HG03095 (cell line): ENCODE measurements around the gene SFXN5.

Experiments used
- ATAC-seq: cut with Tn5 transposase; IDR thresholded peaks from one replicate; pipeline ENCODE4 v1.9.1; 2021; ENCODE audit warnings: moderate library complexity; ENCODE audit not compliant: unreplicated experiment

Gene SFXN5

DNA sequence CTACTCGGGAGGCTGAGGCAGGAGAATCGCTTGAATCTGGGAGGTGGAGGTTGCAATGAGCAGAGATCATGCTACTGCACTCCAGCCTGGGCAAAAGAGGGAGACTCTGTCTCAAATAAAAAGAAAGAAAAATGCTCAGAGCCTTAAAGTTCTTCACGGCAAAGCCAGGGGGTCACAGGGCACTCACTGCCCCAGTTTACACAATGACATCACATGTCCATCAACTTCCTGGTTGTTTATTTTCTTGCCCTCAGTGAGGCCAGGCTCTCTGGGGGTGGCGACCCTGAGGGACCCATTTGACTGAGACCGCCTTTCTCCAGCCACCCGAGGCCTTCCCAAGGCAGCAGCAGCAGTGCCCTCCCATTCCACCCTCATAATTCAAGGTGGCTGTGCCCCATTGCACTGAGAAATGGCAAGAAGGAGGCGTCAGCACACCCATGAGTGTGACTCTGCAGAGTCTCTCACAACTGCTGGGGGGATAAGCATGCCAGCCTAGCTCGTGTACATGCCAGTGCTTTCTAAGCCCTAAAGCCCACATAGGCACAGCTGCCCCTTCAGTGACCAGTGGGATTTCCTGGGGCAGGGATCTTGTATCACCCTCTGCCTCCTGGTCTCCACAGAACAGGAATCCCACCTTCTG is 50.0 kb downstream of the SFXN5 start:
- ATAC-seq = no peak

DNA sequence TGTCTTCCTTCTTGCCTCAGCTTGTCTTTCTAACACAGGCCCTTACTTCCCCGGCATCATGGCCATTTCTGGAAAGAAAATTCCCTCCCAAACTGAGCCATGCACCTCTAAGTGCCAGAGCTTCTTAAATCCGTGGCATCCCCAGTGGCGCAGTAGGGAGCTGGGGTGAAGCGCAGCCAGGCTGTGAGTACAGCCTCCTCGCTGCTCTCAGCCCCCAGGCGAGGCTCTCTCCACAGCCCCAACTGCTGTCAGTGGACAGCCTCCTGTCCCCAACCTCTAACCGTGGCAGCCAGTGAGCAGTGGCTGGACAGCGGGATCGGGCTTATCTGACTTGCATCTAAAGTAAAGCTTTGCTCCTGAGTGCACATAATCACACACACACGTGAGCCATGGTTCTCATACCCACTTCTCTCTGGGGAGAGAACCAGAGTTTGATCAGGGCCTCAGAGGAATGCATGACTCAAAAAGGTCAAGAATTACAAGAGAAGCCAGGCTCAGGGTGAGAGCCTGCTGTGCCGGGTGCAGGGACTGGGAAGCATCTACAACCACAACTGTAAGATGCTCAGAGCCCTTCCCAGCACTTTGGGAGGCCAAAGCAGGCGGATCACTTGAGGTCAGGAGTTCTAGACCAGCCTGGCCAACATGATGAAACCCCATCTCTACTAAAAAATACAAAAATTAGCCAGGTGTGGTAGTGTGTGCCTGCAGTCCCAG is 50.7 kb downstream of the SFXN5 start:
- no peak for ATAC-seq

DNA sequence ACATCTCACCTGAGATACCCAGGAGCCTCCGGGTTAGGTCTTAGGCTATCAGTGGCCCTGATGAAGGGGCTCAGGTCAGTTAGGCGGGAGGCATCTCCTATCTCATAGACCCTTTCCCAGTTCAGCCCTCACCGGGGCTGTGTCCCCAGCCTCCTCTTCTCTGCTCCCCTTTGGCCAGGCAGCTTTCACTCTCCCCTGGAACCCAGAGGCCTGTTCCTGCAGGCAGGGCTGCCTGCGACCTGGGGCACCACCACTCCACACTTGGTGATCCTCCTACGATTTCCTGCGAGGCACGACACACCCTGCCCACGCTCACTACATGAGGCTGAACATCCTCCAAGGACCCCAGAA is 51.2 kb downstream of the SFXN5 start:
- ATAC-seq = no peak

DNA sequence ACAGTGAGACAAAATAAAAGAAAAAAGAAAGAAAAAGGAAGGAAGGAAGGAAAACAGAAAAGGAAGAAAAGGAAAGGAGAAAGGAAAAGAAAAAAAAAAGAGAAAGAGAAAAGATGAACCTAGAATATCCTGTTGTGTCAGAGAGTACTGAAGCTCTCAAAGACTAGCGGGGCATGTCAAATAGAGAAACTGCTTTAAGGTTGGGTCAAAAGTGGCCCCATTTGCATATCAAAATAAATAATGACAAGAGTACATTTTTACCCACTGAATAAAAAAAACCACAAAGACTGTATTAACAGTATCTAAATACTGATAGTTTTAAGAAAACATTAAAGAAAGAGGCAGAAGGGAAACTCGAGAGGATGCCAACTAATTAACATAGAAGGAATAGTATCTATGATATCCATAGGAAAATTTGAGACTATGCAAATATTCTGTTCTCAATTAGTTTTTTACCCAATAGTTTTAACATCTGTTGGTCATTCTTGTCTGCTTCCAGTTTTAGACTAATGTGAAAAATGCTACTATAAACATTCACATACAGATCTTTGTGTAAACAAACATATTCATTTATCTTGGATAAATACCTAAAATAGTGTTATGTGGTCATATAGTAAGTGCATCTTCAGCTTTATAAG is 53.2 kb downstream of the SFXN5 start:
- no peak for ATAC-seq

DNA sequence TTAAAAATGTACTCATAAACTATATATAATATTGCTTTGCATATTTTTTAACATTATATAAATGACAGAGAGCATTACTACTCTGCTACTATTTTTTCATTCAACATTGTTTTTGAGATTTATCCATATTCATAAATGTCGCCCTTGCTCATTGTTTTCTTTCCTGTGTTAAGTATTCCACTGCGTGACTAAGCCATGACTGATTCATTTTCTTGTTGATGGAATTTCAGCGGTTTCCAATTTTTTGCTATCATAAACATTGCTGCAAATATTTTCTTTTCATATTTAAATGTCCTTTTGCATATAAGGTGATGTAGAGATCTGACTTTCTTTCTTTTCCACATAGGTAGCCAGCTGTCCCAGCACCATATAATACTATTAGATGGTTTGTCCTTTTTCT is 57.6 kb downstream of the SFXN5 start:
- ATAC-seq = no peak

DNA sequence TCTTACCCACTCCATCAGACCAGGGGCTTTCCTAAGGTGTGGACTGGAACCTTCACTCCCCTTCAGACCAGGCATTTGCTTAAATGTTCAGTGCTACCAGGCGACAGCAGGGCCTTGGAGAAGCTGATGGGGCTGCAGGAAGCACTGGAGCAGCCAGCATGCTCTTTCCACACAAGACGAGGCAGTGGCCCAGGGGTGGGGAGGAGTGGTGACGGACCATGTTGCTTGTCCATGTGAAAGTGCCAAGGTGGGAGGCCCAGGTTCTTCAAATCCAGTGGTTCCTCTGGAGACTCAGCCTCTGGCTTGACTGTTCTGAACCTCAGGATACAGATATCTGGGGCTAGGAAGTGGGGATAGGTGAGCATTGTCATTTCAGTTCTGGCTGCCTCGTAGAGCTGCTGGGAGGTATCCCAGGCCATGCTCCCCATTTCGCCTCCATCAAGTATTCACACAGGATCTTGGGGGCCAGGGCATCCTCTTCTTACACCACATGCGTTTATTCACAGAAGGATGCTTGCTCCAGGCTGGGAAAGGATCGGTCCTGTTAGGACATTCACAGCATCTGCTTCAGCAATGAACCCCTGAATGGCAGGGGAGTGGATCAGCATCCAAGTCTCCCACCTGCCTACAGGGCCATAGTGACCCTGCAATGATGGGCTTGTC is 62.2 kb downstream of the SFXN5 start:
- ATAC-seq = no peak

DNA sequence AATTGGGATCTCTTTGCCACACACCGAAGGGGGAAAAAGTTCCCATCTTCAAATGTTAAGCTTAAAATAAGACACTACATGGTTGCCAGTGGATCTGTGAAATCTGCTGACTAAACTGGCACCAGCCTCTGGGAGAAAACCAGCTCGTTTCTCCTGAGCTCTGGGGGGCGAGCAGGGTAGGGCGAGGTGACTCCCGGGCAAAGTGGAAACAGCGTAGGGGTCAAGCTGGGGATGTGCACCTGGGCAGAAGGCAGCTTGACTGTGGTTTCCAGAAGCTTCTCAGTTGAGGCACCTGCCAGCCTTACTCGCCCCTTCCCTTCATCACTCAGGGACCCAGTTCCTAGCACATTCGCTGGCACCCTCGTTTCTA is 62.8 kb downstream of the SFXN5 start:
- no peak for ATAC-seq

DNA sequence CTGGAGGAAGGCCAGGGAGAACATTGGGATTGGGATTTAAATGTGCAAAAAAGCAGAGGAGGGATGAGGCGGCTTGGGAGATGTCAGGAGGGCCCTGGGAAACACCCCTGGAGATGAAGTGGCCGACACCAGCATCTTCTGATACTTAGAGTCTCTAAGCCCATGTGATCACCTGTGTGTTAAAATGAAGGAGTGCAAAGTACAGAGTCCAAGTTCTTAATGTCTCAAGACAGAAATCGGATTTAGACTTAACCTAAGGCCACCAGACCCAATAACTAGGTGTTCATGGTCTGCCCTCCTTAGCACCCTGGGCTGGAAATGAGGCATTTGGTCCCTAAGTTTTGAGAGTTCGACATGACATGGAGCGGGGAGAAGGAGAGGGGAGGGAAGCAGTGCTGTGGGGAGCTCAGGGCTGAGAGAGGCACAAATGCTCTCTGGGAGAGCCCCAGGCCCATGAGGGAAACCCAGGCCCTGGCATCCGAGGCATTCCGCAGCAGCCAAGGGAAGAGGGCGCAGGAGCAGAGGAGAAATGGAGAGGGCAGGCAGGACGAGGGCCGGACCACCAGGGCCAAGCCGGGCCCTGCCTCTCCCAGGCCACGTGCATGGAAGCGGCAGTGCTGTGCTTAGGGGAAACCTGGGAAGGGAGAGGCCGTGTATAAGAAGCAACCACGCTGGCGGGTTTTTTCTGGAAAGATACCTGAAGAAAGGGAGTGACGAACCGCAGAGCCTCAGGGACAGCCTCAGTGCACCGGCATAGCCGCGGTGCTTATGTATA is 63.3 kb downstream of the SFXN5 start:
- ATAC-seq = no peak

DNA sequence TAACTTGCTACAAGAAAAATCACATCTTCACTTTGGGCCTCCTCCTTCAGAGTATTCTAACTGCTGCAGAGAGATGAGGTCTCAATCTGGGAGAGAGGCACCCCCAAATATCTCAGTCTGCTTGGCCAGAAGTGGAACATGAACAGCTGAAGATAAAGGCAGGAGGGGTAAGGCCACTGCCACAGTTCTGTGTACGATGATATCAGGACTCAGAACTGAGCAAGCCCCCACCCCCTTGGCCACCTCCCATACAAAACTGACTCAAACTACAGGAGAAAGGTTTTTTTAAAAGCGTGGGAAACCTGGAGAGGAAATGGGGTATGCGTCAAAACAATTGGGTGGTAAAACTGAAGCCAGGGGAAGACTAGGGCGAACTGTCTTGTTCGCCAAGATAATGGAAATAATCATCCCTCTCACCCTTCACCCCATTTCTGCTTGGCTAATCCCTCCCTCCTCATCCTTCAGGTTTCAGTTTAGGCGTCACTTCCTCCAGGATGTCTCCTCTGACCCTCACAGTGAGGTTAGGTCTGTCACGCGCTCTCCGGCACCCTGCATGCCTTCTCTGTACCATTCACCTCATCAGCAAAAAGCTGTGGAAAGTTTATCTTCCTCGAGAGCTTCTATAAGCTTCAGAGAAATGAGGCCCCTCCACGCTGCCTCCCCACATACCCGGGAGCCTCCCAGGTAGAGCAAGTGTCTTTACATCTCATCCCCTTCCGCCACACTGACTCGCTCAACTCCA is 64.4 kb downstream of the SFXN5 start:
- ATAC-seq = no peak

DNA sequence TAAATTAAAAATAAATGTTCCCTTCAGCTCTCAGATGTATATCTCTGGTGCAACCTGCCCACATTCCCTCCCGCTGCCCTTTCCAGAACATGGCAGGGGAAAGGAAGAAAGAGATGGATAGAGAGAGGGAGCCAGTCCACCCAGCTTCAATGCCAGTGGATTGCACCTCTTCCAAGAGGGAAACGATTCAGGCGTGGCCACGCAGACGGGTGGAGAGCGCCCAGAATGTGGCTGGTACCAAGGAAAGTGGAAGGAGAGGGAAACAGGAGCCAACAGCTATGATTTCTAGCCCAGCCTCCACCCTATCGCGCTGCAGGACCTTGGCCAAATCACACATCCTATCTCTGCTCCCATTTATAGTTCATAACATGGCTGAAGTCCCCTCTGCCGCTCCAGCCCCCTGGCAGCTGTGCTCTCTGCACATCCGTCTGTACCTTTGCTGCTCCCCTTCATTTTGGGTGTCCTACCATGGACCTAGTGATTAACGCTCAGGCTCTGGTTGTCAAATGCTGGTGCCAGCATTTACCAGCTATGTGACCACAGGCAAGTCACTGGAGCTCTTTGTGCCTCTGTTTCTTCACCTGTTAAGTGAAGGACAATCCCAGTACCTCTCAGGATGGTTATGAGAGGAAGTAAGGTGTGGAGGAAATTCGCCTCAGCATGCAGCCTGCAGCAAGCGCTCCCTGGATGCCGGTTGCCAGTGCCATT is 66.5 kb downstream of the SFXN5 start:
- ATAC-seq = no peak

DNA sequence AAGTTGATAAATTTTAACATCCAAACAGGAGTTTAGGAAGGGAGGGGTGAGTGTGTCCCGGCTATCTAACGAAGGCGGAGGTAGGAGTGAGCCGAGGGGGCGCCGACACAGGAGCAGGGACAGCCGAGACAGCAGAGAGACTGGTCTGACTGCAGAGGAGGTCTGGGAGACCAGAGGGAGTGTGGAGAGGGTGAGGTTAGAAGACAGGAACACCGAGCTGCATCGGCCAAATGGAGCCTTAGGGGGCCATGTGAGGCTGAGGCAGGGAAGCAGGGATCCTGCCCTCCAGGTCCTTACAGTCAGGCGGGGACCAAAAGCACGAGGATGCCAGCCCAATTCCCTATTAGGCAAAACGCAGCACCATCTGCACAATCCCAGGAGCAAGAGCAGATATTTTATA is 67.0 kb downstream of the SFXN5 start:
- ATAC-seq = no peak

DNA sequence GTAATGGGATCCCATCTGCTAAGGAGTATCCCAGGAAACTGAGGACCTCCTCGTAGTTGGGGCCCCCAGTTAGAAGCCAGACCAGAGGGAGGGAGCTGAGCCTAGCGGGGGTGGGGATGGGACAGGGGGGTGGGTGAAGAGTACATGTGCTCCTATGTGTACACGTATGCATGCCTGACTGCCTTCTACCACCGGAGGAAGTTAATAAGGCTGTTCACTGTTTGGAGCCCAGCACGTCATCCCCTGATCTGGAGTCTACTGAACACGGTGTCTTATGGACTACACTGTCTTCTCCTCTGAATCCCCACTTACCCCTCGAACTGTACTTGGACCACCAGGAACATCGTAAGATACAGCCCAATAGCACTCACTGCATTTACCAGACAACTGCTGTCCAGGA is 68.5 kb downstream of the SFXN5 start:
- no peak for ATAC-seq

DNA sequence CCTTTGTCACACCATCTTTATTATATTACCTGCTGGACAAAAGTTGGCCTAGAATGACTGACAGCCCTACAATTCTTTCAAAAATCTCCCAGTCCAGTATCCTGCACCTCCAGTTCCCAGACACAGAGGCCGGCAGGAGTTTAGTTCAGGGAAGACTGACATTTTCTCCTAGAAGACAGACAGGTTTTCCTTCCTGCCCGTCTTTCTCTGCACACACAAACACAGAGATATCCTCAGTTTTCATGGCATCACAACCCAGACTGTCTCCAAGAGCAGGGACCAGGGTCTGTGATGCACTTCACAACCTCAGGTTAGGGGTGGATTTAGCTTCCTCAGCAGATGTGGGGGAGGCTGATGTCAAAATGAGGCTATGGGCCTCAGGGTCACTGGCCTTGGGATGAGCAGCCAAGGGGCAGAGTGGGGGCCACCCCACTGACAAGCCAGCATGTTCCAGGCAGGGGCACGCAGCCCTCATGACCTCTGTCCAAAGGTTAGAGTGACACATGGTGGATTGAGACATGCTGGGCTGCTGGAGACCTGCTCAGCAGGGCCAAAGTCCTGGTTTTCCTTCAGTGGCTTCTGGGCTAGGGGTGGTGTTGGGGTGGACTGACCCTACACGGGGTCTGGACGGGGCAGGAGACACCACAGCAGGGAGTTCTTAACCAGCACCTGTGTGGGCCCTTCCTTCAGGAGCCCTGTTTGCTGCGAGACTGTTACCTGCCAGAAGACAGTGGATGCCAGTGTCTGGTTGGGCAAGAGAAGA is 70.5 kb downstream of the SFXN5 start:
- no peak for ATAC-seq

DNA sequence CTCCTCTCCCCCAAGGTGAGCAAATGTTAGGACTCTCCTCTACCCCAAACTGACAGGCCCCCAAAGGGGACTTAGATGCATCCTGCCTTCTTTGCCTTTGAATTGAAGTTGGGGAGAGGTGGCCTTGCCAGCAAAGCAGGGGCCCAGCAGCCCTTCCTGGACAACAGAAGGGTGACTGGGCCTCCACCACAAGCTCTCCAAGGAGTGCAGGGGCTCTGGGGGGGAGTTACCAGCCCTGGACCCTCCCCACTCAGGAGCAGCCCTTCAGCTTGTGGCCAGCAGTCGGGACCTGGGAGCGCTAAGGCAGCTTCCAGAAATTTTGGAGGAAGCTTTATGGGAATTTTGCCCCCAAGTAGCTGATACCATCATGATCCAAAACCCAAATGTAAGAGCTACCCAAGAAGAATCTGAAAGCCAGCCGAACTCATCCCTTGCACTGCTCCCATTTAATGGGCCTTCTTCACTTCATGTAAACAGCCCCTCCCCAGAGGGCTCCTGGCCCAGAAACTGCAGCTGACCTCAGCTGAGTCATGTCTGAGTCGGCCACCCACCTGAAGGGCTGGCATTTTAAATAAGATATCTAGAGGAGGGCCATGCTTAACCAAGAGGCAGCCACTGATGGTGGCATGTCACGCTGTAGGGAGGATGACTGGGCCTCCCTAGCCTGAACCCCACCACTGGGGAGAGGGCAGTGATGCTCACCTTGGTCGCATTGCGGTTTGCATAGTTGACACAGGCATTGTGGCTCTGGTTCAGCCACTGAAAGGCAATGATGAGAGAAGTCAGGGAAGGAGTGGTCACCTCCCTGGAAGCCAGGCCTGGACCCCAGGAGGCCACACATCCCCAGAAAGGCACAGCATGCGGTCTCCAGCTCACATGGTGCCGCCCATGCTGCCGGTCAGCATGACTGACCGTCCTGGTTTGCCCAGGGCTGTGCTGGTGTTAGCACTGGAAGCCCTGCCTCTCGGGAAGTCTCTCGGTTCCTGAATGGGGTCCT is 71.5 kb downstream of the SFXN5 start:
- no peak for ATAC-seq

DNA sequence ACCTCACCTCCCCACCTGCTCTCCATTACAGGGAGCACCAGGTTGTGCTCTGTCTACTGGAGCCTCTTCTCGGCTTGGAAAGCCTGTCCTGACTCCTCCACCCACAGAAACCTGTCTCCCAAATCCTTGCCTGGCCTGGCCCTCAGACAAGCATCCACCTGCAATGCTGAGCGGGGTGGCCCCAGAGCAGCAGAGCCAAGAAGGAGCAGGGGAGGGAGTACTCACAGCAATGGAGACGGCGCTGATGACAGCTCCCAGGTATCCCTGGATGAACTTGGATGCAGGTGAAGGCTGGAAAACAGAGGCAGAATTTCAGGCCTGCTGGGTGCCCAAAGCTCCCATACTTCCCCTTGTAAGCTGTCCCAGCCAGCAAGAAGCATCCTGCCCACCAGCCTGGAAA is 72.8 kb downstream of the SFXN5 start:
- no peak for ATAC-seq

DNA sequence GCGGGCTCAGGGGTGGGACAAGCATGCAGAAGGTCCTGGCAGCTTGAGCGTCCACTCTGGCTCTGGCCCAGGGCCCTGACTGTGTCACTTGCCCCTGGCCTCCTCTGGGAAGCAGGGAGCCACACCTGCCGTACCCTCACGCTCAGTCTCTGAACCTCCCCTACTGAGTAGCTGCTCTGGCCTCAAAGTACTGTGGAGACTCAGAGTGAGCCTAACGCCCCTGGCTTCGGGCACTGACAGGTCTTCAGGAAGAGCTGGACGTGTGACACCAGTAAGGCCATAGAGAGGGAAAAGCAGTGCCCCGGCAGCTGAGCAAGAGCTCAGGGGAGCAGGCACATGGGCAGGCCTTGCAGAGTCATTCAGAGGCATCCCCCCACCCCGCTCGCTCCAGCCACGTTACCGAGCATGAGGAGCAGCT is 73.3 kb downstream of the SFXN5 start:
- no peak for ATAC-seq

DNA sequence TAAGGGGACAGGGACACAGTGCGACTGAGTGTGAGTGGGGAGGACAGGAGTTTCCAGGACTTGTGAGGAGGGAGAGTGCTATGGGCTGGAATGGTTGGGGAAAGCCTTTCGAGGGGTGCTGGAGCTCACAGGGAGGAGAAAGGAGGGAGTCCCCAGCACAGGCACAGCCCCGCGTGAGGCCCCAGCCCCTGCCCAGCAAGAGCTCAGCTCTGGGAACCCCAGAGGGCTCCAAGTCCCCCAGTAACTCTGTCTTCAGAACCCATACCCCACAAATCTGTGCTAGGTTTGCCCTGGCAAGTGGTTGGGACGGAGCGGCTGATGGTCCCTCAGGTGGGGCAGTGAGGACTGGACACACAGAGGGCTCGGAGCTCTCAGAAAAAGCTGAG is 75.4 kb downstream of the SFXN5 start:
- no peak for ATAC-seq
